Stimulated activated memory B cell treated with anti-CD40 and anti-IgM and Interleukin-4, amounts not matched to agents 10 μg/mL and 1 μg/mL and 100 μg/mL, for 72 hours (primary cell): Measurements from ENCODE around the gene OR1L6.

Source experiments
- ATAC-seq: fragments of 150-1000 bp; cut with Tn5 transposase; 2 replicates; pipeline ENCODE4 v1.10.0; 2021
- H3K27ac Mint-ChIP-seq: one replicate; pipeline ENCODE4 v1.8.0; 2022; ENCODE audit warnings: mild to moderate bottlenecking, mixed read lengths
- H3K27me3 Mint-ChIP-seq: one replicate; pipeline ENCODE4 v1.8.0; 2022; ENCODE audit warnings: mixed read lengths
- H3K36me3 Mint-ChIP-seq: one replicate; pipeline ENCODE4 v1.8.0; 2022; ENCODE audit warnings: mixed read lengths
- H3K4me1 Mint-ChIP-seq: one replicate; pipeline ENCODE4 v1.8.0; 2022; ENCODE audit warnings: mixed read lengths
- H3K4me3 Mint-ChIP-seq: one replicate; pipeline ENCODE4 v1.8.0; 2022; ENCODE audit warnings: mild to moderate bottlenecking, moderate library complexity, mixed read lengths
- H3K9me3 Mint-ChIP-seq: one replicate; pipeline ENCODE4 v1.8.0; 2022; ENCODE audit warnings: mixed read lengths

OR1L6 gene, protein sequence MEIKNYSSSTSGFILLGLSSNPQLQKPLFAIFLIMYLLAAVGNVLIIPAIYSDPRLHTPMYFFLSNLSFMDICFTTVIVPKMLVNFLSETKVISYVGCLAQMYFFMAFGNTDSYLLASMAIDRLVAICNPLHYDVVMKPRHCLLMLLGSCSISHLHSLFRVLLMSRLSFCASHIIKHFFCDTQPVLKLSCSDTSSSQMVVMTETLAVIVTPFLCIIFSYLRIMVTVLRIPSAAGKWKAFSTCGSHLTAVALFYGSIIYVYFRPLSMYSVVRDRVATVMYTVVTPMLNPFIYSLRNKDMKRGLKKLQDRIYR

DNA sequence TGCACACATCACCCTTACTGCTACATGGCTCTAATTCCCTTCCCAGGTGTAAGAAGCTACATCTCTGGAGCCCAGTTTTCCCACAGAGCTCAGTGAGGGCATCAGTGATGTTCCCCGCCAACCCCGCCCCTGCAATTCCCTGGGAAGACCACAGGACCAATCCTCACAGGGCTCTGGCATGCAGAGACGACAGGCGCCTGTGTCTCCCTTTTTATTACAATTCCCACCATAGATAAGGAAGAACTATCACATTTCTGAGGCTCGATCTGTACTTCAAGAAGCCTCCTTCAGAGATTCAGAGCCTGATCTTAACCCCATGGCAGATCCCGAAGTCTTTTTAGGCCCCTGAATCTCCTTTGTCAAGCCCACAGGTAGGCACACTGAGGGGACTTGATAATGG is at the start of gene OR1L6:
TSS of gene OR1L6 (plus strand) at position 301 of the 400 bp plus-strand sequence. CDS start 7,545 bp downstream, outside the sequence.
- ATAC-seq = no peak
- Mint-ChIP-seq H3K4me1 (no peaks in the 10 kb centered on the region), H3K27me3 (no peaks in the 10 kb centered on the region), H3K36me3 (peaks cover 7% of the 10 kb centered on the region), H3K9me3 (peaks cover 9% of the 10 kb centered on the region), H3K27ac (no peak within 1 kb of the TSS), H3K4me3 (no peak within 1 kb of the TSS)

DNA sequence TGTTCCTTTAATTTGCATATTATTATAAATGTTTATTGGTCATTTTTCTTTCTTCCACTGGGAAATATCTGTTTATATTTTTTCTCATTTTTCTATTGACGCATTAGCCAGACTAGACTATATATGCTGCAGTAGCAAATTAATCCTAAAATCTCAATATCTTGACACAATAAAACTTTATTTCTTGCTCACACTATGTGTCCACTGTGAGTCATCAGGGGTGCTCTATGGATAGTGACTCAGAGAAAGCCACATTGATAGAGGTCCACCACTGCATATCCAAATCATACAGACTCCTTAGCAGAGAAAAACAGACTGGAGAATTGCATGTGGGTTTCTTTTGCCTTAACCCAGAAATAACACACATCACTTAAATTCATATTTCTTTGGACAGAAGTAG is 46.4 kb upstream of the OR1L6 start:
- H3K36me3 Mint-ChIP-seq = no peaks in the 10 kb centered on the region
- ATAC-seq = no peak
- no peaks in the 10 kb centered on the region for H3K4me1 Mint-ChIP-seq
- H3K4me3 Mint-ChIP-seq = no peak overlapping the region
- peaks cover 14% of the 10 kb centered on the region for H3K9me3 Mint-ChIP-seq
- no peaks in the 10 kb centered on the region for H3K27me3 Mint-ChIP-seq
- H3K27ac Mint-ChIP-seq = no peak overlapping the region

GRCh38 chr9:122718038-122718437 is 24.1 kb upstream of the OR1L6 start:
- no peak for ATAC-seq
- Mint-ChIP-seq H3K4me3 (no peak overlapping the region), H3K4me1 (no peaks in the 10 kb centered on the region), H3K27me3 (peaks cover 8% of the 10 kb centered on the region), H3K36me3 (no peaks in the 10 kb centered on the region), H3K27ac (no peak overlapping the region), H3K9me3 (peaks cover 18% of the 10 kb centered on the region)

DNA sequence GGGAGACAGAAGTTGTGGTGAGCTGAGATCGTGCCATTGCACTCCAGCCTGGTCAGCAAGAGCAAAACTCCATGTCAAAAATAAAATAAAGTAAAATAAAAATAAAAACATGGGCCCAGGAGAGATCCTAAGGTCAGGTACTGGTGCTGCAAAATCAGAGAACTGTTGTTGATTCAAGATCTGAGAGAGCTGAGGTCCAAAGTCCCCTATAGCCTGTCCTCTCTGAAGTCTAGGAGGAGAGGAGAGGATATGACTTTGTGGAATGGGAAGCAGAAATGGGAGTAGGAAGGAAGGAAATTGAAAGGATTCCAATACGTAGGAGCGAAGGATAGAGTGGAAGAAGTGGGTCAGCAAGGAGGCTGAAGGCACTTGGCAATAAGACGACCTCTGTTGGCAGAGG is 22.9 kb upstream of the OR1L6 start:
- no peak overlapping the region for H3K27ac Mint-ChIP-seq

GRCh38 chr9:122723690-122724089 is 18.4 kb upstream of the OR1L6 start, which contains the start of gene OR1L4:
Gene OR1L4, plus strand, starts transcription at chr9:122723990. Its CDS starts 0 bp downstream, at chr9:122723990.
- Mint-ChIP-seq H3K4me1 (no peaks in the 10 kb centered on the region), H3K27ac (no peak within 1 kb of the TSS), H3K36me3 (peaks cover 9% of the 10 kb centered on the region), H3K27me3 (no peaks in the 10 kb centered on the region), H3K9me3 (peaks cover 17% of the 10 kb centered on the region), H3K4me3 (no peak within 1 kb of the TSS)
- no peak for ATAC-seq

More for the DNA sequence above, 22.9 kb upstream of the OR1L6 start:
- no peak for ATAC-seq
- H3K27me3 Mint-ChIP-seq = no peaks in the 10 kb centered on the region
- no peak overlapping the region for H3K4me3 Mint-ChIP-seq
- no peaks in the 10 kb centered on the region for H3K36me3 Mint-ChIP-seq
- H3K9me3 Mint-ChIP-seq = peaks cover 17% of the 10 kb centered on the region
- no peaks in the 10 kb centered on the region for H3K4me1 Mint-ChIP-seq

DNA sequence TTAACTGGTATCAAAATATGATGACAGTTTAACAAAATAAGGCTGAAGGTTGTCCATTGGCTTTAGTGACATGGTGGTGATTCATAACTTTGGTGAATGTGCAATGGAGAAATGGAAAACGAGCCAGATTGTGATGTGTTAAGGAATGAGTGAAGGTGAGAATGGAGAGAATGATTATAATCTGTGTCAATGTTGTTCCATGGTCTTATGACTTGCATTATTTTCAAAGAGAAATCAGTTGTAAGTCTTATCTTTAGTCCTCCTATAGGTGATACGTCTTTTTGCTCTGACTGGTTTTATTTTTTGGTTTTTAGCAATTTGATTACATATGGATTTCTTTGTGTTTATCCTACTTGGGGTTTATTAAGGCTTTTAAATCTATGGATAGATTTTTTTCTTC is 12.7 kb downstream of the OR1L6 start:
- Mint-ChIP-seq H3K4me1 (no peaks in the 10 kb centered on the region), H3K4me3 (no peak overlapping the region), H3K36me3 (peaks cover 32% of the 10 kb centered on the region), H3K9me3 (peaks cover 17% of the 10 kb centered on the region), H3K27ac (no peak overlapping the region), H3K27me3 (peaks cover under 1% of the 10 kb centered on the region)
- ATAC-seq = no peak

GRCh38 chr9:122767817-122768216 is 25.7 kb downstream of the OR1L6 start:
- Mint-ChIP-seq H3K36me3 (peaks cover 44% of the 10 kb centered on the region), H3K4me1 (no peaks in the 10 kb centered on the region), H3K27me3 (peaks cover 4% of the 10 kb centered on the region), H3K9me3 (peaks cover 39% of the 10 kb centered on the region), H3K27ac (no peak overlapping the region), H3K4me3 (no peak overlapping the region)
- no peak for ATAC-seq

- ATAC-seq = no peak
- H3K27me3 Mint-ChIP-seq = no peaks in the 10 kb centered on the region
- H3K4me1 Mint-ChIP-seq = no peaks in the 10 kb centered on the region
- H3K27ac Mint-ChIP-seq = no peak overlapping the region
- H3K4me3 Mint-ChIP-seq = no peak overlapping the region
- H3K36me3 Mint-ChIP-seq = peaks cover 19% of the 10 kb centered on the region
- peaks cover 14% of the 10 kb centered on the region for H3K9me3 Mint-ChIP-seq
These were observed 34.9 kb downstream of the OR1L6 start for GRCh38 chr9:122777052-122777451.

DNA sequence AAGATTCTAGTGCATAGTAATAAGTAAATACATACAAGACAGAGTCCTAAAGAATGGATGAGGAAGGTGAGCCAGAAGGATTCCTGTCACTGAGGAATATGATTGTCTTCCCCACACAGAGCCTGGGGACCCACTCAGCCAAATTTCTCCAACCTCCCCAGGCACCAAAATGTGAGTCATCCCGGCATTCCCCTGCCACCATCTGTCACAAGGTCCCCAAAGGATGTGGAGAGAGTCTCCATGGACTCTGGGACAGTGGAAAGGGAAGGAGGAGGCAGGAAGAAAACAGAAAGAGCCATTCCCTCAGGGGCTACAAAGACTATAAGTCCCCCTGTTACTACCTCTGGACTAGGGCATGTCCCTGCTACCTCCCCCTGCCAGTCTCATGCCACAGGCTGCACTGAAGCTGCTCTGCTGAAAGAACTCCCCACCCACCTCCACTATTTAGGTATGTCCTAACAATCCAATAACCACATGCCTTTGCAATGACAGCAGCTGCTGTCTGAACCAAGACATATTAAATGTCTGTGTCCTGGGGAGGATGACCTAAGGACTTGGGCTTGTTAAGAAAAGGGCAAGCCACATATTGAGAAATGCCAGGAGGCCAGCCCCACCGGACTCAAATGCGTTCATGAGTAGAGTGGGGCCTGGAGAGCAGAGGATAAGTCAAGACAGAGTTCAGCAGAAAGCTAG is 36.0 kb downstream of the OR1L6 start:
- no peaks in the 10 kb centered on the region for H3K27me3 Mint-ChIP-seq
- H3K4me1 Mint-ChIP-seq = no peaks in the 10 kb centered on the region
- H3K4me3 Mint-ChIP-seq = no peak overlapping the region
- H3K36me3 Mint-ChIP-seq = peaks cover 8% of the 10 kb centered on the region
- peaks cover 5% of the 10 kb centered on the region for H3K9me3 Mint-ChIP-seq
- no peak for ATAC-seq
- H3K27ac Mint-ChIP-seq = no peak overlapping the region

GRCh38 chr9:122779181-122779580 is 37.1 kb downstream of the OR1L6 start:
- Mint-ChIP-seq H3K27ac (no peak overlapping the region), H3K4me1 (no peaks in the 10 kb centered on the region), H3K36me3 (peaks cover 4% of the 10 kb centered on the region), H3K4me3 (no peak overlapping the region), H3K27me3 (no peaks in the 10 kb centered on the region), H3K9me3 (no peaks in the 10 kb centered on the region)
- no peak for ATAC-seq

DNA sequence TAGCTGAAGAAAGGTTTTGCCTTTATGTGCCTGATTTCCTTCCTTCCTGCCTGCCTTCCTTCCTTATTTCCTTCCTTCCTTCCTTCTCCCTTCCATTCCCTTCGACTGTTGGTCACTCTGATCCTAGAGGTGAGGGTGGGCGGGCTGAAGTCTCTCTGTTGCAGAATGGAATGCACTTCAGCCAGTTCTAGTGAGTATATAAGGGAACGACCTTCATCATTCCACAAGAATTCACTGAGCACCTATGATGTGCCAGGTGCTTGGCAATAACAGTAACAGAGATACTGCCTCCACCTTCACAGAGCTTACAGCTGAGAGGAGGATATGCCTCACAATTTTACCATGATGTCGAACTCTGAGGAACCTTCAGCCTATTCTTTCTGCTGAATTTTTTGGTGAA is 37.9 kb downstream of the OR1L6 start:
- Mint-ChIP-seq H3K27me3 (no peaks in the 10 kb centered on the region), H3K9me3 (no peaks in the 10 kb centered on the region), H3K27ac (no peak overlapping the region), H3K36me3 (peaks cover 4% of the 10 kb centered on the region), H3K4me3 (no peak overlapping the region), H3K4me1 (no peaks in the 10 kb centered on the region)
- ATAC-seq = no peak

GRCh38 chr9:122781671-122782070 is 39.6 kb downstream of the OR1L6 start:
- no peaks in the 10 kb centered on the region for H3K27me3 Mint-ChIP-seq
- no peaks in the 10 kb centered on the region for H3K9me3 Mint-ChIP-seq
- H3K36me3 Mint-ChIP-seq = peaks cover 4% of the 10 kb centered on the region
- no peaks in the 10 kb centered on the region for H3K4me1 Mint-ChIP-seq
- H3K4me3 Mint-ChIP-seq = no peak overlapping the region
- no peak overlapping the region for H3K27ac Mint-ChIP-seq
- no peak for ATAC-seq

- ATAC-seq = no peak
- Mint-ChIP-seq H3K9me3 (no peaks in the 10 kb centered on the region), H3K27me3 (no peaks in the 10 kb centered on the region), H3K4me1 (no peaks in the 10 kb centered on the region), H3K36me3 (no peaks in the 10 kb centered on the region), H3K27ac (no peak overlapping the region), H3K4me3 (no peak overlapping the region)
These were observed 43.2 kb downstream of the OR1L6 start for GRCh38 chr9:122785269-122785668.

- H3K27ac Mint-ChIP-seq = no peak overlapping the region
- H3K9me3 Mint-ChIP-seq = no peaks in the 10 kb centered on the region
- ATAC-seq = no peak
- no peak overlapping the region for H3K4me3 Mint-ChIP-seq
- no peaks in the 10 kb centered on the region for H3K36me3 Mint-ChIP-seq
- H3K27me3 Mint-ChIP-seq = no peaks in the 10 kb centered on the region
- no peaks in the 10 kb centered on the region for H3K4me1 Mint-ChIP-seq
These were observed 44.2 kb downstream of the OR1L6 start for GRCh38 chr9:122786338-122786737.

GRCh38 chr9:122788831-122789230 is 46.7 kb downstream of the OR1L6 start, which contains the start of gene OR5C1:
Gene OR5C1, plus strand, starts transcription at chr9:122788933. Its CDS starts 0 bp downstream, at chr9:122788933.
- Mint-ChIP-seq H3K27ac (no peak within 1 kb of the TSS), H3K27me3 (no peaks in the 10 kb centered on the region), H3K4me3 (no peak within 1 kb of the TSS), H3K36me3 (peaks cover 3% of the 10 kb centered on the region), H3K4me1 (no peaks in the 10 kb centered on the region), H3K9me3 (no peaks in the 10 kb centered on the region)
- no peak for ATAC-seq
